Right renal pelvis (tissue), 4 donors: ENCODE results near the gene GP1BB. TPM values are rescaled to one million over a fixed set of nuclear protein-coding genes. Genes with fewer than 3 reads are reported as not detected.
"Not testable (repeated sequence)": the region's sequence is repeated elsewhere in the genome, so short reads cannot be mapped to it uniquely, and the experiment has no call there.

Source experiments
- DNase-seq, 4 donors: peaks; one replicate each; pipeline ENCODE4 v3.0.0-alpha.2; 2013; ENCODE audit warnings: low read depth in 4 of 4, low spot score in 3 of 4, missing footprints in 1 of 4
- polyA plus RNA-seq, 4 donors: library from polyadenylated mRNA; unstranded; fragments of 120-200 nt; gene quantifications; one replicate each; pipeline ENCODE4 v1.2.1, GENCODE V29; 2013; ENCODE audit not compliant: insufficient read length in 4 of 4

GP1BB gene
- 1 to 10 TPM; 4.1 to 5.9 (median 4.7) TPM for polyA plus RNA-seq

DNA sequence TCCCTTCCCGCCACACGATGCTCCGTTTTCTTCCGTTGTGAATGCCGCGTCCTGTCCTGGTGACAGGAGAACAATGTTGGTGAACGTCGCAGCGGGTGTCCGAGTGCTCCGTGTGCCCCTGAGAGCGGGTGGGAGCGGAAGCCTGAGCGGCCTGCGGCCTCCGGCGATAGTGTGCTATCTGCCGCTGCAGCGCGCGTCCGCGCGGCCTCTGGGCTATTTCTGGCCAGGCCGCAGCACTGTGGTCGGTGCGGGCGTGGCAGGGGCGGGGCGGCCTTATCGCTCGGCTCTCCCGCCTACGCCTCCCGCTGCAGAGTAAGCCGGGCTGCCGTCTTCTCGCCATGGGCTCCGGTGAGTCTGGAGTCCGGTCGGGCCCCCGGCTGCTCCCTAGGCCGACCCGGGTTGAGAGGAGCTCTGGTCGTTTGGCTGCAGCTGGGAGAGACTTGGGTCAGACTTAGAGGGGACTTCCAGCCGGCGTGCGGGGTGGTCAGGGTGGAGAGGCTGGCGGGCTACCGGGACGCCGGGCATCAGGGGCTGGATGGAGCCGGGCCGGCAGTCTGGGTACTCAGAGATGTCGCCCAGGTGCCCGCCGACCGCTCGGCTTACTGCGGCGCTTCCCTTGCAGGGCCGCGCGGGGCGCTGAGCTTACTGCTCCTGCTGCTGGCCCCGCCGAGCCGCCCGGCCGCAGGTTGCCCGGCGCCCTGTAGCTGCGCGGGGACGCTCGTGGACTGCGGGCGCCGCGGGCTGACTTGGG is at the start of gene GP1BB:
TSS of gene GP1BB (plus strand) at position 308 of the 751 bp plus-strand sequence. CDS start at position 339, 31 bp downstream.
- no peak for DNase-seq

DNA sequence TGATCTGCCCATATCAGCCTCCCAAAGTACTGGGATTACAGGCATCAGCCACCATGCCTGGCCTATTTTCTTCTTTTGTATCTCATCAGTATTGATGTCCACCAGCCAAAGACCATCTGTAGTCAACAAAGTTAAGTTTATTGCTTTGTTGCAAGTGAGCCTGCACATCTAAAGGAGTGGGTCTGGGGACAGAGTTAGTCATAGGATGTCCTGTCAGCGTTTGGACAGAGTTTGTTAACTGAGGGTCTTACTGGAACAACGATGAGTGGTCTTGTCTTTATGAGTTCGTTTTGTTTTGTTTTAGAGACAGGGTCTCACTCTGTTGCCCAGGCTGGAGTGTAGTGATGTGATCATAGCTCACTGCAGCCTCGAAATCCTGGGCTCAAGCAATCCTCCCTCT is 49.7 kb upstream of the GP1BB start:
- DNase-seq, result no peak

DNA sequence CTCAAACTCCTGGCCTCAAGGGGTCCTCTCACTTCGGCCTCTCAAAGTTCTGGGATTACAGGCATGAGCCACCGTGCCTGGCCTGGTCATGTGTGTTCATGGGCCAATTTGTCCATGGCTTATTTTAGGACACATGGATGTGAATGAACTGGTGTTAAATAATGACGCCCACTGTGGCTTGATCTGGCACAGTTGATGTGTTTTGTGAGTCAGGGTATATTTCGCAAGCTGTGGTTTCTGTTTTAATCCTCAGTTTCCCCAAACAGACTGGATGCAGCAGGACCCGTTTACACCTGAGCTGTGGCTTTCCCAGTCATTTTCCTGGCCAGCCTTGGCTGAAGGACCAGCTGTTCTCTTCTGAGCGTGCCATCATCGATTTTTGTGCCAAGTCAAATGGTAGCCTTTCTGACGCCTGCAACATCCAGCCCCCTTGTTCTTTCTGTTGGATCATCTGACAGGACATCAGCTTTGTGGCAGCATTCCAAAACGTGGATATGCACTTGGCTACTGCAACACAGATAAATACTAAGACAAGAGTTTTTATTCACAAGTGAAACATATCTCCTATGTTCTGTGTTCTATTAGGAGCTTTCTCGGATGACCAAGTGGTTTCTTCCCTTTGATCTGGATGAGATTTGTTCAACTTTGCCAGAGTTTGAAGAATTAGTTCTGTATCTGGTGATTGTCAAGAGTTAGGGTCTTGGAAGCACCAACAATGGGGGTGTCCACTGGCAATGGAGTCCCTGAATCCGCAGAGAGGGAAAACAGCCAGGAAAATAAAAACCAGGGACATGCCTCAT is 49.0 kb upstream of the GP1BB start:
- no peak for DNase-seq

DNA sequence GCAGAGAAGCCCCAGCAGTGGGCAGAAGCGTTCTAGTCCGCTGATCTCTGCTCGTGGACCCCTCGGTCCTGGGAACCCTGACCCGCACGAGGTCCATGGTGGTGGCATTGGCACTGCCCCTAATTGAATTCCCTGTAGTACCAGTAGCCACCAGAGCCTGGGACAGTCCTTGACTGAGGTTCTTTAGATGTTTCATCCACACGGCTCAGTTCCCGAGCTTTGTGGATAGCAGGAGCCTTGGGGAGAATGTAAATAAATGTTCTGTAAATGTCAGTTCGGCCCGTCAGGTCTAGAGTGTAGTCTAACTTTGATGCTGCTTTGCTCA is 48.4 kb upstream of the GP1BB start:
- DNase-seq, result no peak

DNA sequence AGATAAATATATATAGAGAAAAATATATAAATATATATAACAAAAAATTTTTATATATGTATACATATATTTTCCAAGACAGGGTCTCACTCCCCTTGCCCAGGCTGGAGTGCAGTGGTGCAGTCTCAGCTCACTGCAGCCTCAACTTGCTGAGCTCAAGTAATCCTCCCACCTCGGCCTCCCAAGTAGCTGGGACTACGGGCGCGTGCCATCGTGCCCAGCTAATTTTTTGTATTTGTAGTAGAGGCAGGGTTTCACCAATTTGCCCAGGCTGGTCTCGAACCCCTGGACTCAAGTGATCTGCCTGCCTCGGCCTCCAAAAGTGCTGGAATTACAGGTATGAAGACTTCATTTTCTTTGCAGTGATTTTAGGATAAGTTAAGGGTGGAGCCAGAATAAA is 47.9 kb upstream of the GP1BB start:
- DNase-seq, result no peak

DNA sequence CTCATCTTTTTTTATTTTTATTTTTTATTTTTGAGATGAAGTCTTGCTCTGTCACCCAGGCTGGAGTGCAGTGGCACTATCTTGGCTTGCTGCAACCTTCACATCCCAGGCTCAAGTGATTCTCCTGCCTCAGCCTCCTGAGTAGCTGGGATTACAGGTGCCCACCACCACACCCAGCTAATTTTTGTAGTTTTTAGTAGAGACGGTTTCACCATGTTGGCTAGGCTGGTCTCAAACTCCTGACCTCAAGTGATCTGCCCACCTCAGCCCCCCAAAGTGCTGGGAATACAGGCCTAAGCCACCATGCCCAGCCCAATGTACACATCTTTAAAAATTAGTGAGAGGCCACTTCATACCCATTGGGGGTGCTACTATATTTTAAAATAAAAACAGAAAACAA is 46.9 kb upstream of the GP1BB start:
- not testable (repeated sequence) for DNase-seq

DNA sequence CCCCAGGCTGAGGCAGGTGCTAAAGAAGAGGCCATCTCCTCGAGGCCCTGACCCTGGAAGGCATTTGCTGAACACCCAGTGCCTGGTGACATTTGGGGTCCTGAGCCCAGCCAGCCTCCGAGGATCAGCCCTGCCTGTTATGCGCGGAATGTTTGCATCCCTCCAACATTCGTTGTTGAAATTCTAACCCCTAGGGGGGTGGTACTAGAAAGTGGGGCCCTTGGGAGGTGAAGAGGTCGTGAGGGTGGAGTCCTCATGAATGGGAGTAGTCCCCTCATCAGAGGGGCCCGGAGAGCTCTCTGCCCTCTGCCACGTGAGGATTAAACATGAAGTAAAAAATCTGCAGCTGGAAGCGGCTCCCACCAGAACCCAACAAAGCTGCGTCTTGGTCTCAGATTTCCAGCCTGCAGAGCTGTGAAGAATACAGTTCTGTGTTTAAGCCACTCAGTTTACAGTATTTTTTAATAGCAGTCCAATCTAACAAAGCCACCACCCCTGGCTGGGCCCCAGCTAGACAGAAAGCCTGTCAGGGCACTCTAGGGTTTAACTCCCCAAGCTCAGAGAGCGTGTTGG is 44.3 kb upstream of the GP1BB start:
- DNase-seq, result no peak

DNA sequence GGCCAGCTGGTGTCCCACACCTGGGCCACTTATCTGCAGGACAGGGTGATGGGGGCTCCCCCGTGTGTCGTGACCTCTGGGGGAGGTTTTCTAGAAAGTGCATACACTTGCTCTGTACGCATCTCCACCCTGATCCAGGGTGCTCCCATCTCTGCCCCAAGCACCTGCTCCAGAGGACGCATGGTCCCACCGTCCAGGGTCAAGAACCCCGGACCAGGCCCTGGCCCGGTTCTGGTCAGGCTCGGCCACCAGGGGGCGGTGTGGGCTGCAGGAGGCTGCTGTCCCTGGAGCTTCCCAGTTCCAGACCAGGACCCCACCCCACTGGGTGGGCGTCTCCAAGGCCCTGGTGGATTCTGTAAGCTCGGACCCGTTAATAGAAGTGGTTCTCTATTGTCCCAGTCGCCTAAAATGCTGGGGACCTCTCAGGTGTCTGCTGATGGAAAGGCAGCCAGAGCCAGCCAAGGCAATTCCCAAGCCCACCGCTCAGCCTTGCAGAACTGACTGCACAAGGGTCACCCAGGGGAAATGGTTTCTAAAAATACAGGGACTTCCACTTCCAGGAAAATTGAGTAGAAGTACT is 43.7 kb upstream of the GP1BB start:
- no peak for DNase-seq

DNA sequence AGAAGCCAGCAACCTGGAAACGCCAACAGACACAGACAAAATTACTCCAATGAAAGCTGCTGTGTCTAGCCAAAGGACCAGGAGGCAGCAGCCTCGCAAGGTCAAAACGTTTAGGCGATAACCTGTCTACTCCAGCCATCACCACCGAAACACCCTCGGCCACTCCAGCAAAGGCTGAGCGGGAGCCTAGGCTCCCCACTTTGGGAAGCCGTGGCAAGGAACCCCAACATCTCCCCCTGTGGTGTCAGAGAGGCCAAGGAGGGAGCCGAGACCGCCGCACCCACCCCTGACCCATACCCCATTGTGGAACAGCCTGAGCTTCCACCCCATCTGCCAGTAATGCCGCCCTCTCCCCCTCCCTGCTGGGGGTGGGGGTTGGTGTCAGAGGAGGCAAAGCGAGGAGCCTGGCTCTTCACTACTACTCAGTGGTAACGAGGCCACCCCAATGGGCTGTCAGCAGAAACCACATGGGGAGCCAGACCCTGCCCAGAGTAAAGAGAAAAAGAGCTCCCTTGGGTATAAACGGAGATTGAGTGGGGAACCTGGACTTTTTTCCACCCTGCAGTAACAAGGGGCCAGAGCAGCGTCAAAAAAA is 43.0 kb upstream of the GP1BB start:
- DNase-seq, result no peak

DNA sequence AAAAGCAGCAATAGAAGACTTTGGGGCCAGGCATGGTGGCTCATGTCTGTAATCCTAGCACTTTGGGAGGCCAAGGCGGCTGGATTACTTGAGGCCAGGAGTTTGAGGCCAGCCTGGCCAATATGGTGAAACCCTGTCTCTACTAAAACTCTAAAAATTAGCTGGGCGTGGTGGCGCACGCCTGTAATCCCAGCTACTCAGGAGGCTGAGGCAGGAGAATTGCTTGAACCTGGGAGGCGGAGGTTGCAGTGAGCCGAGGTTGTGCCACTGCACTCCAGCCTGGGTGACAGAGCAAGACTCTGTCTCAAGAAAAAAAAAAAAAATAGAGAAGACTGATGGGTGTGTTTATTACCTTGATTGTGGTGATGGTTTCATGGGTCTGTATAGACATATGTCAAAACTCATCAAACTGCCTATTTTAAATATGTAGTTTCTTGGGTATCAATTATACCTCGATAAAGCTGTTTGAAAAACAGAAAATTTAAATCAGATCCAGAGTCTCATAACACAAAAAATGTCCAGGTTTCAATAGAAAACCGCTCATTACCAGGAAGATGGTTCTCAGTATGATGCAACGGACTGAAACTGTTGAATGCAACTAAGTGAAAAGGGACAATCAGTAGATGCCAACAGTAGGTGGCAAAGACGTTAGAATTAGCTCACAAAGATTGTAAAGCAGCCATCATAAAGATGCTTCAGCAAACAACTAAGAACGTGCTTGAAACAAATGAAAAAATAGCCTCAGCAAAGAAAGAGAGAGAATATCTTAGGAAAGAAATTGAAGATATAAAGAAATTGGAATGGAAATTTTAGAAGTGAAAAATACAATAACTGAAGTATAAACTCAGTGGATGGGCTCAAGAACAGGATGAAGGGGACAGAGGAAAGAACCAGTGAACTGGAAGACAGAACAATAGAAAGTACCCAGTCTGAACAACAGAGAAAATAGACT is 42.2 kb upstream of the GP1BB start:
- no peak for DNase-seq

DNA sequence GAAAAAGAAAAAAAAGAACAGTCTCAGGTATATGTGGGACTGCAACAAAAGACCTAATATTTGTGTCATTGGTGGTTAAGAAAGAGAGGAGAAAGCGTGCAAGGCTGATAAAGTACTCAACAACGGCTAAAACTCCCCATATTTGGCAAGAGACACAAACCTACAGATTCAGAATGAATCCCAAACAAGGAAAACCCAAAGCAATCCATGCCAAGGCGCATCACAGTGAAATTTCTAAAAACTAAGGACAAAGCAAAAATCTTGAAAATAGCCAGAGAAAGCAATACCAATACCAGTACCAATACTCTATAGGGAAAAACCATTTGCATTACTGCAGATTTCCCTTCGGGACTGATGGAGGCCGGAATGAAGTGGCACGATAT is 41.5 kb upstream of the GP1BB start:
- no peak for DNase-seq

DNA sequence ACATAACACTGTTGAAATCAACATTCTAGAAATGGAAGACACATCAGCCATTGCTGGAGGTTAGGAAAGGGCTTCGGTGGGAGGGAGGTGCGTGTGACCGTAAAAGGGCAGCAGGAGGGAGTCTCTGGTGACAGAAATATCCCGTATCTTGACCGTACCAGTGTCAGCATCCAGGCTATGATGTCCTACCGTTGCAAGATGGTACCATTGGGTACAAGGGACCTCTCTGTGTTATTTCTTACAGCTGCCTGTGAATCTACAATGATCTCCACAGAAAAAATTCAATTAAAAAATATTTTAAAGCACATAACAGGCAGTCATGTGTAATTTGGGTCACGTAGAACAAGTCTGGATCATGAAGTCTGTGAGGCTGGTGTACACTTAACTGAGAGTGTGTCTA is 36.4 kb upstream of the GP1BB start:
- no peak for DNase-seq

DNA sequence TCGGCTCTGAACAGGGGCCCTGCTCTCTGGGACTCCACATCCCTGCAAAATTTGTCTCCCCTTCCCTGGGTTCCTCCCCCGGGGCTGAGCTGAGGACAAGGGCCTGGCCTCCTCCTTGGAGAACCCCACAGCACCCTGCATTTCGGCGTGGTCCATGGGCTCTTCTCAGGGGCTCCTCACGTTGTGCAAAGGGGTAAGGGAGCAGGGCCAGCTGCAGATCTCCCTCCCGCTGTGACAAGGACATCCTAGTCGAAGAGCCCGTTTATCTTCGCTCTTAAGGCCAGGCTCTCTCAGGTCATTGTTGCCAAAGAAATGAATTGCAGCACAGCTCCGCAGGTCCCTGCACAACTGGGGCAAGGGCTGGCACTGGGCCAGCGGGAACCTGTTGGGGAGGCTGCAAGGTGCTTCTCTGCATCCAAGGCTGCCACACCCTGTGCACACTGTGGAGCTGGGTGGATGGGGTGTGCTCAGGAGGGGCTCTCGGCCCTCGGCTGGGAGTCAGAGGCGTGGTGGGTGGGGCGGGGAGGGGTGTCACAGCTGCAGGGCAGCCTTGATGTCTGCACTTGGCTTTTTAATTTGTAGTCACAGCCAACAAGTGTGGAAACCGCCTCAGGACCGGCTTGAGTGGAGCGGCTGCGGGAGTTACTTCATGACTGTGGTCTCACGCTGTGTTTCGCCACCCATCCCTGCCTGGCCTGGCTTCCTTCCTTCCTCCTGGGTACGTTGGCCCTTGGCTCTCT is 35.6 kb upstream of the GP1BB start:
- no peak for DNase-seq

DNA sequence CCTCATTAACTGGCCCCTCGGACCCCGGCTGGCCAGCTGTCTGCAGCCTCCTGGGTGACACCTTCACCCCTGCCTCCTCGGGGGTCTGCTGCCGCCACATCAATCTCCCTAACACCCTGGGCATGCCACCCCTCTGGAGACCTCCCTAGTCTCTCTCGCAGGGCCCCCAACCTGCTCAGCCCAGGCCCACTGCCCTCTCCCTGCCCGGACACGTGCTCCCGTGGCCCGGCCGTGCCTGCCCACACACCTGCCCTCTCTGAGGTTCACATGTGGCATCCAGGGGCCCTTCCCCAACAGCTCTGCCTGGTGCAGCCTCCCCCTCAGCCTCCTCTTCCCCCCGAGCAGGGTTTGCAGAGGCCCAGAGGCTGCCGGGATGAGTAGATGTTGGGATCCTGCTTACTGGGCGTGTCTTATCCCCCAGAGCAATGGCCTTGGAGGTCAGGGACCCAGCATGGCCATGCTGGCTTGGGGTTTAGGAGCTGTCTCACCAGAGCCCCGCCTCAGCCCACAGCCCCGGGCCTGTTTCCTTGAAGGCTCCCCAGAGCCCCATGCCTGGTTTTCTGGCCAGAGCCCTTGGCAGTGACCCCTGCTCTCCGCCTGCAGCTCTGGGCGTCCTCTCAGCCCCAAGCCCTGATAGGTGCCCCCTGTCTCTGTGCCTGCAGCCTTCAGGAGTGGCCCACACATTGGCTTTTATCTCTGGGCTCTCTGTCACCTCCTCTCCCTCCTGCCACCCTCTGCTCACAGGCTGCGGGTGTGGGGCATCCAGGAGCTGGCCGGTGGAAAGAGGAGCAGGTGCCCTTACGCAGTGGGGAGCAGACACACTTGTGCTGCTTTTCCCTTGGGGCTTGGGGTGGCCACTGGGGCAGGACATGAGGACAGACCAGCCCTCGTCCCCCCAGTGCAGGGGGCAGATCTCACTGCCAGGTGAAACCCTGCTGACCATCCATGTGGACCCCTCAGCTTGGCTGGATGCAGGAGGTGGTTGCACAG is 34.7 kb upstream of the GP1BB start:
- no peak for DNase-seq

DNA sequence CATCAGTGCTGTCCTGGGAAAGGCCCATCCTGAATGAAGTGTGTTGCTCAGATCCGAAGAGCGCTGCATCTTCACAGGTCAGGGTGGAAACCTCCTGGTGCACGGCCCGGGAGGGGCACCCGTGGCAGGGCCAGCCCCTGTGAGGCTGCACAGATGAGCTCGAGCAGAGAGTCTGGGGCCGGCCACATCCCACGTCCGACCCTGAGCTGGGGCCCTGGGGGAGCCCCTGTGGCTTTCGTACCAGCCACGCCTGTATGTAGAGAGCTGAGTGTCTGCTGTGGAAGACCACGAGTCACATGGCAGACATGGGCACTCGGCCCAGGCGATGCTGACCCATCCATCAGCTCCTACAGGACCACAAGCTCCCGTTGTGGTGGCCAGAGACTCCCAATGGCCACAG is 33.9 kb upstream of the GP1BB start:
- no peak for DNase-seq

DNA sequence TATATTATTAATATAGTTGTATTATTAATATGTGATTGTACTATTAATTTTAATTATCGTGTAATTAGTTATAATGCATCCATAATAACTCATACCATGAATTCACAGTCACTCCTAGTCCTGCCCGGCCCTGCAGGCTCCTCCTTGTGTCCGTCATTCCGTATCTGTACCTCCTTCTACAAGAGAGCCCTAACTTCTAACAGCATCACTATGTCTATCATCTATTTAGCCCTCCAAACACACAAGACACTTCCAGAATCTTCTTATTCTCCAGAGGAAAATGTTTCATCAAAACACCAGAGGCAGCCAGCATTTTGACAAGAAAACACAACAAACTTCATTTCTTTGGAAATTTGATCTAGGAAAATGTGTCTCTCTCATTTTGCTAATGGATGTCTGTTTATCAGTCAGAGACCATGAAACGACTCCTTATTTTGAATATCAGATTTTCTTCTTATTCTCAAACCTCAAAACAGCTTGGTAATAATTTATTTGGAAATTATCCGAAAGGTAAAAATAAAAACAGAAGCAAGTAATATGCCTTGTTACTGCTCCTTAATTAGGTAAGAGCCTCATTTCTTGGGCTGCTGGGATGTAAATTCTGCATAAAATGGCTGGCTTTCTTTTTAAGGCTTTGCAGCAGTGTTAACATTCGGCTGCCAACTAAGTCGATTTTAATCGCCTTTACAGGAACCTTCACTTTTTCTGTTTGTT is 32.2 kb upstream of the GP1BB start:
- DNase-seq, result no peak

DNA sequence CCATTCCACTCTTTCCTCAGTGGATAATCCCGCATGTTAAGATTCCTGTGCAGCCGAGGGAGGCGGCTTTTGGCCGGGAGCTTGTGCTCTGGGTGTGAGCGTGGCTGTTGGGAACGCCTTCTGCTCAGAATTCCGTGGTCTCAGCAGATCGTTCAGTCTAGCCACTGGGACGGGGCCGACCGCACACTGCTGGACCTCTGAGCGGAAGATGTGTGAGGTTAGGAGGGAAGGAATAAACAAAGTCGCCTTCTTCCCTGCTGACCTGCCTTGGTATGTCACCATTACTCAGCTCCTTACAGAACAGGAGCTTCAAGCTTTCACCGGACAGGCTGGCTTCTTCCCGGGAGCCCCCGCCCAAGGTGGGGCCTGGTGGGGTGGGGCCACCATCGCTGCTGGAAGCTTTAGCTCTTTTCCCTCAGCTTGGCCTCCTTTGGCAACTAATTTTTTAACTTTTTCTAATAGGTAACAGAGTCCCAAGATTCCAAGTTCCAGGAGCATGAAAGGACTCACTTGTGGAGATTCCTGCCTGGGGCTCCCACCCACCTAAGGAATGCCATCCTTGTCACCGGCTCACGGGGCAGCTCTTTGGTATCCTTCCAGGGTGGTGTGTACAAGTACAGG is 31.5 kb upstream of the GP1BB start:
- peak in 1 of 4 donors; percentile 49 for DNase-seq
